ENCODE results near the gene POLR2A. TPM values are rescaled to one million over a fixed set of nuclear protein-coding genes. Genes with fewer than 3 reads are reported as not detected.

POLR2A gene
- total and polyA plus RNA-seq, 9 donors = 26.7 to 110 (median 84.9) TPM

DNA sequence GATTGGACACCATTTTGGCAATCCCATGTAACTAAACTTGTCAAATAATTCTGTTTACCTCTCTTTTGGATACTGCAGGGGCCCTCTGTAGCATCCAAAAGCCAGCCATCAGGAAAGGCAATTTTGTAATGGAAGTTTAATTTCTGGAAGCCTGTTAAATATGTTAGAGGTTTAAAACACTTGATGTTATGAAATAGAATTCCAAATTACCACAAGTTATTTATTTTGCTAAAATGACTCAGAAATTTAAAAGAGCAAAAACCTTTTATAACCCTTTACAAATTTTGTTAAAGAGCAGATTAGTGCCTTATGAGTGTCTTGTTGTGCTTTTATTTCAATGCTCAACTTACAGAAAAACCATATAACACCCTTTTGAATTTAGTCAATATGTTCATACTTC is 44.7 kb downstream of the POLR2A start:
- TF ChIP-seq POLR2A (IDR thresholded peaks at IDR 0.05) (no peak), EP300 (IDR thresholded peaks at IDR 0.05) (no peak)
- TF ChIP-seq, protein P1, sequence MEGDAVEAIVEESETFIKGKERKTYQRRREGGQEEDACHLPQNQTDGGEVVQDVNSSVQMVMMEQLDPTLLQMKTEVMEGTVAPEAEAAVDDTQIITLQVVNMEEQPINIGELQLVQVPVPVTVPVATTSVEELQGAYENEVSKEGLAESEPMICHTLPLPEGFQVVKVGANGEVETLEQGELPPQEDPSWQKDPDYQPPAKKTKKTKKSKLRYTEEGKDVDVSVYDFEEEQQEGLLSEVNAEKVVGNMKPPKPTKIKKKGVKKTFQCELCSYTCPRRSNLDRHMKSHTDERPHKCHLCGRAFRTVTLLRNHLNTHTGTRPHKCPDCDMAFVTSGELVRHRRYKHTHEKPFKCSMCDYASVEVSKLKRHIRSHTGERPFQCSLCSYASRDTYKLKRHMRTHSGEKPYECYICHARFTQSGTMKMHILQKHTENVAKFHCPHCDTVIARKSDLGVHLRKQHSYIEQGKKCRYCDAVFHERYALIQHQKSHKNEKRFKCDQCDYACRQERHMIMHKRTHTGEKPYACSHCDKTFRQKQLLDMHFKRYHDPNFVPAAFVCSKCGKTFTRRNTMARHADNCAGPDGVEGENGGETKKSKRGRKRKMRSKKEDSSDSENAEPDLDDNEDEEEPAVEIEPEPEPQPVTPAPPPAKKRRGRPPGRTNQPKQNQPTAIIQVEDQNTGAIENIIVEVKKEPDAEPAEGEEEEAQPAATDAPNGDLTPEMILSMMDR (IDR thresholded peaks at IDR 0.05) = no peak
- intact Hi-C loops (cut with DNase I) = no loop called here
- no peak overlapping the region for H3K27ac ChIP-seq

DNA sequence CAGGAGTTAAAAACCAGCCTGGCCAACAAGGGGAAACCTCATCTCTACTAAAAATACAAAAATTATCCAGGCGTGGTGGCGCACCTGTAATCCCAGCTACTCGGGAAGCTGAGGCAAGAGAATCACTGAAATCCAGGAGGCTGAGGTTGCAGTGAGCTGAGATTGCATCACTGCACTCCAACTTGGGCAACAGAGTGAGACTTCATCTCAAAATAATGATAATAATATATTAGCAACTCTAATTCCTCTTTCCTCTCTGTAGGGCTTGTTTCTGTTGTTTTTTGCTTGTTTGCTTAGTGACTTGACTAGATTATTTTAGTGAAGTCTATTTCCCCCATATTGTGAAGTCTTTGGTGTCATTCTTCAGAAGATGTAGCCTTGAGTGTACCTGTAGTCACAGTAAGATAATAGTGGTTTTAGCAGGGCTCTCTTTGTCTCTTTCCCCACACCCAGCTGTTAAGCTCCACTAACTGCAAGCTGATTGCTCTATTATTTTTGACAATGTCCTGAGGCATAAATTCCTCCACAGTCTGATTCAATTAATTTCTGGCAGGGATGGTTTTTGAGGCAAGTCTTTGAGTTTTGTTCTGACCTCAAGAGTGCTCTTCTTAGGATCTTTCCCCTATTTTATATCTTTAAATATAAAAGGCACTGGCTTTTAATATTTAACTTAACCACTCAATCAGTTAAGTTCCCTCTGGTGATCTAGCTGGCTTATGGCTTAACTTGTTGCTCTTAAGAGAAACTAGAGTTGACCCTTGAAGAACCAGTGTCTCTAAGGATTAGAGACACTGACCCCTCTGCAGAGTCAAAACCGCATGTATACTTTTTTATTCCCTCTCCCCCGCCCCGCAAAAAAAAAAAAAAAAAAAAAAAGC is 46.1 kb downstream of the POLR2A start:
- no peak overlapping the region for H3K27ac ChIP-seq
- H3K4me3 ChIP-seq = no peak overlapping the region
- TF ChIP-seq, protein P1 (IDR thresholded peaks at IDR 0.05) = no peak
- TF ChIP-seq POLR2A (IDR thresholded peaks at IDR 0.05) (no peak), EP300 (IDR thresholded peaks at IDR 0.05) (no peak)
- DNase-seq = no peak
- intact Hi-C loops (cut with DNase I) = no loop called here
- H3K9me3 ChIP-seq = peaks cover 0 to 2% of the 10 kb centered on the region in 2 donors
- 89 to 94% (median 93%) methylated on average over 6 of the region's 6 CpGs for WGBS, 3 donors
- no peaks in the 10 kb centered on the region for H3K27me3 ChIP-seq
- no peaks in the 10 kb centered on the region for H3K36me3 ChIP-seq
- no peaks in the 10 kb centered on the region for H3K4me1 ChIP-seq (ENCODE audit: insufficient read depth)

More for the DNA sequence above, 44.7 kb downstream of the POLR2A start:
- H3K4me3 ChIP-seq = no peak overlapping the region
- no peaks in the 10 kb centered on the region for H3K36me3 ChIP-seq
- no peak for DNase-seq
- H3K27me3 ChIP-seq = no peaks in the 10 kb centered on the region
- peaks cover 0 to 2% of the 10 kb centered on the region in 2 donors for H3K9me3 ChIP-seq
- H3K4me1 ChIP-seq (ENCODE audit: insufficient read depth) = no peaks in the 10 kb centered on the region

DNA sequence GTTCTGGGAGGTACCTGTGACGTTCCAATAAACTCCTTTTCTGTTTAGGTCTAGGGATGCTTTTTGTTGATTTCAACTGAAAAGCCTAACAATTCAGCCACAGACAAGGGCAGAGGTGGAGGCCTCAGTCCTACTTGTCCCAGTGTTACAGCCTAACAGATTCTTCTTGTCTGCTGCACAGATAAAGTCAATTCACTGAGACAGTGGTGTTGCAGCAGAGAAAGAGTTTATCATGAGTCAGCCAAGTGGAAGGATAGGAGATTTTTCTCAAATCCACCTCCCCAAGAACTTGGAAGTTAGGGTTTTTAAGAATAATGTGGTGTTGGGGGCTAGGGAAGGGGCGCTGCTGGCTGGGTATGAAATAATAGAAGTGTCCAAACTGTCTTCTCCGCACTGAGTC is 53.9 kb downstream of the POLR2A start:
- Histone ChIP-seq H3K4me1 (ENCODE audit: insufficient read depth) (no peaks in the 10 kb centered on the region), H3K27me3 (no peaks in the 10 kb centered on the region), H3K9me3 (no peaks in the 10 kb centered on the region), H3K27ac (no peak overlapping the region), H3K4me3 (no peak overlapping the region), H3K36me3 (no peaks in the 10 kb centered on the region)
- 57 to 81% (median 78%) methylated on average over 3 of the region's 3 CpGs for WGBS, 3 donors
- intact Hi-C loops (cut with DNase I) = no loop called here
- DNase-seq = no peak
- TF ChIP-seq EP300 (IDR thresholded peaks at IDR 0.05) (no peak), POLR2A (IDR thresholded peaks at IDR 0.05) (no peak)
- TF ChIP-seq, protein P1 (IDR thresholded peaks at IDR 0.05) = no peak

DNA sequence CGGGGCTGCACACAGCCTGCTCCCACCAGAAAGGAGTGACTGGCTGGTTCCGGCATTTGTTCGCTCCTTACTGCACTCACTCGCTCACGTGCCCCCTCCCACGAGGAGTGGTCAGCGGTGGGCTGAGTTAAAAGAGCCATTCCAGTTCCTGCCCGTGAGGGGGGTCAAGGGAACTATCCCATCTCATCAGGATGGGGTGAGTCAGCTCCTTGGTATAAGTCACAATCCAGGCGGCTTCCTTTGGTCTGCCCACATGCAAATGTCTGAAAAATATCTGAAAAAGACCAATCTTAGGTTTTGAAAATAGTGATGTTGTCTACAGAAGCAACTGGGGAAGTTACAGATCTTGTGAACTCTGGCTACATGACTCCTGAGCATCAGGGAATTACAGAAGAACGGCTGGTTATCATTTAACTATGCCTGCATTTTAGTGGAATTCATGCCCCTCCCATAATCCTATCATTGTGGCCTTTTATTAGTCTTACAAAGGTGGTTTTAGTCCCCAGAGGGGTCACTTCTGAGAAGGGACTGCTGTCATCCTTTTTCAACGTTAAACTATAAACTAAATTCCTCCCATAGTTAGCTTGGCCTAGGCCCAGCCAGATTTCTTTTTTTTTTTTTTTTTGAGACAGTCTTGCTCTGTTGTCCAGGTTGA is 54.9 kb downstream of the POLR2A start:
- WGBS, 3 donors = 67 to 70% (median 67%) methylated on average over 11 of the region's 11 CpGs
- intact Hi-C loops (cut with DNase I) = no loop called here
- Histone ChIP-seq H3K27me3 (no peaks in the 10 kb centered on the region), H3K4me1 (ENCODE audit: insufficient read depth) (peaks cover 2% of the 10 kb centered on the region), H3K9me3 (no peaks in the 10 kb centered on the region), H3K27ac (no peak overlapping the region), H3K4me3 (no peak overlapping the region), H3K36me3 (no peaks in the 10 kb centered on the region)
- TF ChIP-seq POLR2A (IDR thresholded peaks at IDR 0.05) (no peak), EP300 (IDR thresholded peaks at IDR 0.05) (no peak)
- TF ChIP-seq, protein P1 (IDR thresholded peaks at IDR 0.05) = no peak
- DNase-seq = no peak

Data from ovary (tissue), 9 donors.